HEK293T (cell line): Measurements from ENCODE around the gene KANSL1L.

Experiments
- CTCF ChIA-PET: fragments of 350-600 bp; formaldehyde crosslinking; extraction: SDS; loops from one replicate; lab custom pipeline; 2021; ENCODE audit warnings: antibody characterized with exemption, inconsistent platforms; lab: Yijun Ruan, JAX
- POLR2A ChIA-PET: fragments of 350-600 bp; formaldehyde crosslinking; extraction: SDS; loops from one replicate; lab custom pipeline; 2020; ENCODE audit warnings: antibody characterized with exemption, inconsistent platforms; lab: Yijun Ruan, JAX
- DNase-seq: peaks from one replicate; pipeline ENCODE4 v3.0.0; 2012; ENCODE audit warnings: mixed read lengths; ENCODE audit errors: extremely low spot score
- ARNT ChIP-seq: fragments of 450-650 bp; IDR thresholded peaks from 2 replicates; pipeline ENCODE4 v1.6.1; 2017; ENCODE audit warnings: mild to moderate bottlenecking
- BHLHE40 ChIP-seq: fragments of 450-650 bp; IDR thresholded peaks from 2 replicates; pipeline ENCODE4 v1.6.1; 2016; ENCODE audit warnings: mild to moderate bottlenecking, moderate library complexity, borderline replicate concordance
- CTBP1 ChIP-seq: fragments of 450-650 bp; IDR thresholded peaks from 2 replicates; pipeline ENCODE4 v1.6.1; 2016; ENCODE audit warnings: borderline replicate concordance
- ELF4 ChIP-seq: fragments of 450-650 bp; IDR thresholded peaks from 2 replicates; pipeline ENCODE4 v1.6.1; 2017; ENCODE audit warnings: antibody characterized with exemption
- FOXA1 ChIP-seq: fragments of 450-650 bp; IDR thresholded peaks from 2 replicates; pipeline ENCODE4 v1.6.1; 2016; ENCODE audit warnings: mild to moderate bottlenecking
- FOXK2 ChIP-seq: fragments of 450-650 bp; IDR thresholded peaks from 2 replicates; pipeline ENCODE4 v1.6.1; 2016; ENCODE audit warnings: mild to moderate bottlenecking
- FOXM1 ChIP-seq: fragments of 450-650 bp; IDR thresholded peaks from 2 replicates; pipeline ENCODE4 v1.6.1; 2017; ENCODE audit warnings: mild to moderate bottlenecking, borderline replicate concordance
- HDGF ChIP-seq: fragments of 450-650 bp; IDR thresholded peaks from 2 replicates; pipeline ENCODE4 v1.6.1; 2017; ENCODE audit warnings: antibody characterized with exemption, borderline replicate concordance
- L3MBTL2 ChIP-seq: fragments of 450-650 bp; conservative IDR thresholded peaks from 2 replicates; pipeline ENCODE4 v1.6.1; 2016; ENCODE audit warnings: mild to moderate bottlenecking
- LEF1 ChIP-seq: fragments of 450-650 bp; IDR thresholded peaks from 2 replicates; pipeline ENCODE4 v1.6.1; 2017; ENCODE audit warnings: mild to moderate bottlenecking, borderline replicate concordance
- NFRKB ChIP-seq: fragments of 450-650 bp; IDR thresholded peaks from 2 replicates; pipeline ENCODE4 v1.6.1; 2016; ENCODE audit warnings: mild to moderate bottlenecking, moderate library complexity
- PKNOX1 ChIP-seq: fragments of 450-650 bp; IDR thresholded peaks from 2 replicates; pipeline ENCODE4 v1.6.1; 2016
- SP1 ChIP-seq: fragments of 450-650 bp; IDR thresholded peaks from 2 replicates; pipeline ENCODE4 v1.6.1; 2017
- SUZ12 ChIP-seq: fragments of 450-650 bp; IDR thresholded peaks from 2 replicates; pipeline ENCODE4 v1.6.1; 2016; ENCODE audit warnings: mild to moderate bottlenecking
- TARDBP ChIP-seq: fragments of 450-650 bp; IDR thresholded peaks from 2 replicates; pipeline ENCODE4 v1.6.1; 2016
- ZNF384 ChIP-seq: fragments of 450-650 bp; IDR thresholded peaks from 2 replicates; pipeline ENCODE4 v1.6.1; 2016

KANSL1L gene

DNA sequence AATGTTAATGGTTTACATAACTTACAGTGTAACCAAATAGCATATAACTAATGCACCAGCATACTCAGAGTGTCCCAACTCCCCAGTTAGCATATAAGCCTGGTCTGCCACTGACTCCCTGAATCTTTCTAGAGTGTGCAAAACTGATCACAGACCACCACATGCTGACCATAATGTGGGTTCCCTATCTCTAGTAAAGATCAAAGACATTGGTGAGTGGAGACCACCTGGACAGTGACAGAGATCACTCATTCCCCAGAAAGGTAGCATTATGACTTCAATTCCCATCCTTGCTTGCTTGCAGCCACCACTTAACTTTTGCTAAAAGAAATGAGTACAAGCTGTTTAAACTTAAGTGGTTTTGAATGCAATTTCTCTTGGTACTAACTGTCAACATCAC lies 39.0 kb downstream of the KANSL1L start:
- no peak for DNase-seq
- ChIA-PET POLR2A (no interaction called here), CTCF (no interaction called here)
- TF ChIP-seq FOXM1 (no peak), SUZ12 (no peak), FOXA1 (no peak), ZNF384 (no peak)

DNA sequence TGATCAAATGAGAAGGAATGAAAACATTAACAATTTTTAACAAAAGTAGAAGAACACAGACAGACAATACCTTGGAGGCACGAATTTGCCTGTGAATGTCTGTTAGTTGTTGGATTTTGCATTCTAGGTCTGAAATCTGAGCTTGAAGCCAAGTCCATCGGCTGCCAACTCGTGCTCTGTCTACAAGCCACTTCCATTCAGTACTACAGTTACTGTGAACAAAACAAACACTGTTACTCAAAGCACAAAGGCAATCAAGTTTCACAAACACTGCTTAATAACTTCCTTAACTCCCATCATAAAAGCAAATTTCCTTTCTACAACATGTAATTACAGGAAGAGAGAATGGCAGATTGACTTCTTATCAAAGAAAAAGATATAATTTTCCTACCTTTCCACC lies 42.2 kb downstream of the KANSL1L start:
- ChIA-PET CTCF (no interaction called here), POLR2A (no interaction called here)
- TF ChIP-seq L3MBTL2 (no peak), SP1 (no peak), CTBP1 (no peak), FOXK2 (no peak), TARDBP (no peak), BHLHE40 (no peak), FOXM1 (no peak), NFRKB (no peak), ELF4 (no peak), LEF1 (no peak), PKNOX1 (no peak), ZNF384 (no peak)
- no peak for DNase-seq

DNA sequence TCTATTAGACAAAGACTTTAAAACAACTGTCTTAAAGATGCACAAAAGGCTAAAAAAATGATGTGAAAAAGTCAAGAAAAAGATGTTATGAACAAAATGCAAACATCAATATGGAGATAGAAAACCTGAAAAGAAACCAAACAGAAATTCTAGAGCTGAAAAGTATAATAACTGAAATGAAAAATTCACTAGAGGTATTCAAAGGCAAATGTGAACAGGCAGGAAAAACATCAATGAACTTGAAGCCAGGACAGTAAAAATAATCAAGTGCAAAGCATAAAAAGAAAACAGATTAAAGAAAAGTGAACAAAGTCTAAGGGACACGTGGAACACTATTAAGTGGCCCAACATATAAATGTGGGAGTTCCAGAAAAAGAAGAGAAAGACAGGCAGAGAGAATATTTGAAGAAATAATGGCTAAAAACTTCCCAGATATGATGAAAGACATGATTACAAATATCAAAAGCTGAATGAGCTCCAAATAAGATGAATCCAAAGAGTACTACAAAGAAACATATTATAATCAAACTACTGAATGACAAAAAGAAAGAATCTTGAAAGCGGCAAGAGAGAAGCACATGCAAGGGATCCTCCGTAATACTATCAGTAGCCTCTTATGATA lies 57.5 kb downstream of the KANSL1L start:
- POLR2A ChIA-PET = no interaction called here
- TF ChIP-seq NFRKB (no peak), ELF4 (no peak), FOXK2 (no peak), PKNOX1 (no peak), HDGF (no peak), BHLHE40 (no peak), L3MBTL2 (no peak)
- CTCF ChIA-PET = no interaction called here
- no peak for DNase-seq

DNA sequence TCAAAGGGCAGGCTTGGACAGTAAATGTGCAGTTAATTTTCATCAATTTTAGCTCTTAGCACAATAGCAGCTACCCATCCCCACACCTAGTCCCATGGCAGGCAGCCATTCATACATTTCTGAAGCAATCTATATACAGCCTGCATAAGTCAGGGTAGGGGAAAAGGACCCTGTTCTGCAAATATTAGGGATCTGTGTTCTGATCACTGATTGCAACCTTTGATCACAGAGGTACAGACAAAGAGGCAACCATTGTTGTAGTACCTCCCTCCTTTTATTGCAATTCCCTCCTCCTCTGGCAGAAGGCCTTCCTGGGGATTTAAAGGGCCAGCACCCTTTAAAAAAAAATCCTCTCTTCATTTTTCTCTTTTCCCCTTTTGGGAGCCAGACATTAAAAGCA lies 58.3 kb downstream of the KANSL1L start:
- no peak for DNase-seq
- ChIA-PET CTCF (no interaction called here), POLR2A (no interaction called here)
- TF ChIP-seq ZNF384 (no peak), PKNOX1 (no peak)

- ChIA-PET POLR2A (no interaction called here), CTCF (no interaction called here)
- no peak for TF ChIP-seq TARDBP
- TF ChIP-seq ARNT = no peak
- no peak for TF ChIP-seq LEF1
- no peak for TF ChIP-seq BHLHE40
- no peak for TF ChIP-seq ZNF384
- TF ChIP-seq HDGF = no peak
- no peak for TF ChIP-seq L3MBTL2
- no peak for TF ChIP-seq PKNOX1
- no peak for TF ChIP-seq FOXK2
- no peak for TF ChIP-seq NFRKB
- TF ChIP-seq SP1 = no peak
- TF ChIP-seq CTBP1 = no peak
- no peak for TF ChIP-seq SUZ12
- no peak for TF ChIP-seq FOXM1
- no peak for TF ChIP-seq FOXA1
- no peak for TF ChIP-seq ELF4
- DNase-seq = no peak
These were observed 71.3 kb downstream of the KANSL1L start for GRCh38 chr2:210099940-210100339.

- TF ChIP-seq ELF4 = no peak
- TF ChIP-seq FOXA1 = no peak
- TF ChIP-seq ARNT = no peak
- no peak for TF ChIP-seq HDGF
- no peak for TF ChIP-seq FOXK2
- TF ChIP-seq FOXM1 = no peak
- no peak for TF ChIP-seq TARDBP
- no peak for TF ChIP-seq SP1
- TF ChIP-seq PKNOX1 = no peak
- TF ChIP-seq ZNF384 = no peak
- TF ChIP-seq CTBP1 = no peak
- TF ChIP-seq SUZ12 = no peak
- TF ChIP-seq BHLHE40 = no peak
- TF ChIP-seq LEF1 = no peak
- no peak for TF ChIP-seq L3MBTL2
- no peak for TF ChIP-seq NFRKB
- ChIA-PET POLR2A (no interaction called here), CTCF (no interaction called here)
- DNase-seq = no peak
These were observed 76.4 kb downstream of the KANSL1L start for GRCh38 chr2:210094787-210095186.
